Hepatocyte (in vitro differentiated cells): ENCODE data around the gene DOP1B. TPM values are rescaled to one million over a fixed set of nuclear protein-coding genes. Genes with fewer than 3 reads are reported as not detected.

Source experiments
- DNase-seq: peaks from one replicate; pipeline ENCODE4 v3.0.0-alpha.2; 2016; ENCODE audit warnings: low spot score
- H2AFZ ChIP-seq: fragments of 200-600 bp; sonication (generic); 2 replicates; pipeline ENCODE4 v1.6.0; 2016; ENCODE audit warnings: antibody characterized with exemption, mild to moderate bottlenecking
- H3K27ac ChIP-seq: fragments of 200-600 bp; sonication (generic); 2 replicates; pipeline ENCODE4 v1.5.1; 2016; ENCODE audit warnings: mild to moderate bottlenecking
- H3K27me3 ChIP-seq: fragments of 200-600 bp; sonication (generic); 2 replicates; pipeline ENCODE4 v1.6.1; 2016
- H3K36me3 ChIP-seq: fragments of 200-600 bp; sonication (generic); replicated peaks from 2 replicates; pipeline ENCODE4 v1.5.1; 2016; ENCODE audit warnings: low read depth; ENCODE audit not compliant: insufficient read depth
- H3K4me1 ChIP-seq: fragments of 200-600 bp; sonication (generic); 2 replicates; pipeline ENCODE4 v1.5.1; 2016; ENCODE audit warnings: mild to moderate bottlenecking, moderate library complexity; ENCODE audit not compliant: insufficient read depth
- H3K4me2 ChIP-seq: fragments of 200-600 bp; sonication (generic); 2 replicates; pipeline ENCODE4 v1.6.0; 2016
- H3K4me3 ChIP-seq: fragments of 200-600 bp; sonication (generic); 2 replicates; pipeline ENCODE4 v1.5.1; 2016; ENCODE audit warnings: mild to moderate bottlenecking
- H3K79me2 ChIP-seq: fragments of 200-600 bp; sonication (generic); 2 replicates; pipeline ENCODE4 v1.6.0; 2017; ENCODE audit warnings: mild to moderate bottlenecking
- H3K9me2 ChIP-seq: fragments of 200-600 bp; sonication (generic); replicated peaks from 2 replicates; pipeline ENCODE4 v1.6.0; 2017; ENCODE audit warnings: mild to moderate bottlenecking; ENCODE audit not compliant: insufficient read depth
- H3K9me3 ChIP-seq: fragments of 200-600 bp; sonication (generic); 2 replicates; pipeline ENCODE4 v1.5.1; 2016; ENCODE audit warnings: low read depth, mild to moderate bottlenecking
- H4K20me1 ChIP-seq: fragments of 200-600 bp; sonication (generic); 2 replicates; pipeline ENCODE4 v1.6.0; 2016; ENCODE audit warnings: mild to moderate bottlenecking; ENCODE audit not compliant: insufficient read depth, poor library complexity, severe bottlenecking
- CTCF ChIP-seq: fragments of 200-600 bp; sonication (generic); IDR thresholded peaks from 2 replicates; pipeline ENCODE4 v1.5.1; 2016; ENCODE audit warnings: antibody characterized with exemption, mild to moderate bottlenecking; ENCODE audit not compliant: poor library complexity
- EZH2 ChIP-seq: fragments of 200-600 bp; sonication (generic); IDR thresholded peaks from 2 replicates; pipeline ENCODE4 v1.6.1; 2016; ENCODE audit warnings: antibody characterized with exemption, mild to moderate bottlenecking, borderline replicate concordance
- EZH2phosphoT487 ChIP-seq: fragments of 200-600 bp; sonication (generic); IDR thresholded peaks from one replicate; pipeline ENCODE4 v1.6.1; 2018; ENCODE audit warnings: antibody characterized with exemption, mild to moderate bottlenecking, low read depth, moderate library complexity; ENCODE audit not compliant: unreplicated experiment, severe bottlenecking
- WGBS: methylation state at CpG from one replicate; pipeline ENCODE4 v1.1.6; 2016; ENCODE audit warnings: low lambda C conversion rate; ENCODE audit errors: missing lambda C conversion rate; 5-methylcytosine and 5-hydroxymethylcytosine counted together
- polyA plus RNA-seq: library from polyadenylated mRNA; unstranded; fragments of >200 nt; fragmentation: Nextera tagmentation; extraction: Ambion mirVana; gene quantifications from 2 replicates; pipeline ENCODE4 v1.2.1, GENCODE V29; 2016
- total RNA-seq: library from RNA; depleted of rRNA; stranded (reverse); fragments of >200 nt; gene quantifications from 2 replicates; pipeline ENCODE4 v1.2.3, GENCODE V29; 2014

The DOP1B gene
- total and polyA plus RNA-seq, 2 experiments from 2014 or later: 6.6 to 17.7 TPM

- Histone ChIP-seq H3K79me2 (peaks cover 34% of the 10 kb centered on the region), H4K20me1 (no peaks in the 10 kb centered on the region), H3K9me2 (no peaks in the 10 kb centered on the region), H3K27me3 (no peaks in the 10 kb centered on the region), H3K9me3 (no peaks in the 10 kb centered on the region), H2AFZ (no peak overlapping the region), H3K36me3 (no peaks in the 10 kb centered on the region), H3K4me3 (no peak overlapping the region), H3K27ac (no peak overlapping the region), H3K4me1 (peaks cover 13% of the 10 kb centered on the region), H3K4me2 (no peak overlapping the region)
- DNase-seq: no peak
- TF ChIP-seq EZH2 (no peak), EZH2phosphoT487 (no peak), CTCF (no peak)
- 97% methylated on average over 5 of the region's 5 CpGs for WGBS
These were observed 6.0 kb downstream of the DOP1B start for GRCh38 chr21:36162631-36163030.

GRCh38 chr21:36163750-36164741 lies 7.4 kb downstream of the DOP1B start:
- Histone ChIP-seq H3K4me3 (no peak overlapping the region), H3K27me3 (no peaks in the 10 kb centered on the region), H2AFZ (no peak overlapping the region), H3K4me2 (no peak overlapping the region), H3K4me1 (peaks cover 8% of the 10 kb centered on the region), H3K36me3 (no peaks in the 10 kb centered on the region), H3K79me2 (peaks cover 22% of the 10 kb centered on the region), H3K9me3 (no peaks in the 10 kb centered on the region), H4K20me1 (no peaks in the 10 kb centered on the region), H3K27ac (no peak overlapping the region), H3K9me2 (no peaks in the 10 kb centered on the region)
- TF ChIP-seq EZH2: no peak
- no peak for TF ChIP-seq CTCF
- no peak for TF ChIP-seq EZH2phosphoT487
- peak; percentile 16 for DNase-seq
- WGBS: 54% methylated on average over 10 of the region's 10 CpGs

GRCh38 chr21:36165356-36165755 lies 8.7 kb downstream of the DOP1B start:
- H3K4me3 ChIP-seq: no peak overlapping the region
- H3K27me3 ChIP-seq: no peaks in the 10 kb centered on the region
- no peak overlapping the region for H2AFZ ChIP-seq
- no peaks in the 10 kb centered on the region for H3K9me3 ChIP-seq
- no peaks in the 10 kb centered on the region for H3K9me2 ChIP-seq
- no peaks in the 10 kb centered on the region for H3K36me3 ChIP-seq
- peaks cover 8% of the 10 kb centered on the region for H3K4me1 ChIP-seq
- no peak for DNase-seq
- no peak overlapping the region for H3K4me2 ChIP-seq
- no peaks in the 10 kb centered on the region for H4K20me1 ChIP-seq
- TF ChIP-seq CTCF: no peak
- no peak for TF ChIP-seq EZH2phosphoT487
- TF ChIP-seq EZH2: no peak
- no peak overlapping the region for H3K27ac ChIP-seq
- 95% methylated on average over 11 of the region's 11 CpGs for WGBS
- H3K79me2 ChIP-seq: peaks cover 12% of the 10 kb centered on the region
